Hindlimb muscle (tissue), 1 donor: Measurements from ENCODE around the gene STARD13. TPM values are rescaled to one million over a fixed set of nuclear protein-coding genes. Genes with fewer than 3 reads are reported as not detected.

Experiments used
- DNase-seq: peaks from one replicate; pipeline ENCODE4 v3.0.0-alpha.2; 2013
- polyA plus RNA-seq: library from polyadenylated mRNA; unstranded; fragments of 120-200 nt; gene quantifications from one replicate; pipeline ENCODE4 v1.2.1, GENCODE V29; 2013; ENCODE audit not compliant: insufficient read length

The STARD13 gene
- polyA plus RNA-seq, 1 donor = 22.7 TPM

DNA sequence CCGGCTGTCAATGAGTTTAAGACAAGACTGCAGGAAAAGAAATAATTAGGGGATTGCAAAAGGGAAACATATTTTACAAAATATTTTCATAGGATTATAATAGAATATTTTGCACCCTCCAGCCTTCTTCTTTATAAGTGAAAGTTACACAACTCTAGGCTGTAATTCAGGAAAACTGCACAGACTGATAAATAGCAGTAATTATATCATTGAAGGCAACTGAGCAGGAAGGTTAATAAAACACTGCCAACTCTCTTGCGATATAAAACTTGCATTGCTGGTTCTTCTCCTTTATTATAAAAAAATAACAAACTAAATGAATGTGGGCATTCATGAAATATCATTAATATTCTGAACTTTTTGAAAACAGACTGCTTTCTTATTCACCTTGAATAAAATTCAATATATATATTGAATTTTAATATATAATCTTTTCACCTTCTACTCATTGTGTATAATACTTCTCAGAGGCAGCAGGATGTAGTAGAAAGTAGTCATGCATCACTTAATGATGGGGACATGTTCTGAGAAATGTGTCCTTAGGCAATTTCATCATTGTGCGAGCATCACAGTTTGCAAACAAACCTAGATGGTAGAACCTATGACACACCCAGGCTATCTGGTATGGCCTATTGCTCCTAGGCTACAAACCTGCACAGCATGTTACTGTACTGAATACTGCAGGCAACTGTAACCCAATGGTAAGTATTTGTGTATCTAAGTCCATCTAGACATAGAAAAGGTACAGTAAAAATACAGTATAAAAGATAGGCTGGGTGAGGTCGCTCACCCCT is 24.9 kb upstream of the STARD13 start:
- no peak for DNase-seq

- DNase-seq = no peak
These were observed 23.3 kb upstream of the STARD13 start for GRCh38 chr13:33308863-33309262.

DNA sequence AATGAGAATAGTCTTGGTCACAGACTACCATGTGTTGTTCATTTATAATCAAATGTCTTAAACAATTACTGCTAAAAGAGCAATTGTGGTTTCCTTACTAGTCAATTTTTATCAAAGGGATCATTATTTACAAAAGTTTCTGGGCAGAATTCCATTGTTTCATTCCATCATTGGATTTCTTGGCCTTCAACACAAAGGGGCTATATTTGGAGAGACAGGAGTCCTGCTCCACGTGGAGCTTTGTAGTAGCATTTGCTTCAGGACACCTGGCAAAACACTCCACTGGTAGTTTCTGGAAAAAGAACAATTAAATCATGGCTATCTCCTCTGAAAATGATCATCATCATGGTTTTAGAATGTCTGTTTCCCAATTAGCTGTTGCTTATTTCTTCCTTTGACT is 22.3 kb upstream of the STARD13 start:
- no peak for DNase-seq

DNA sequence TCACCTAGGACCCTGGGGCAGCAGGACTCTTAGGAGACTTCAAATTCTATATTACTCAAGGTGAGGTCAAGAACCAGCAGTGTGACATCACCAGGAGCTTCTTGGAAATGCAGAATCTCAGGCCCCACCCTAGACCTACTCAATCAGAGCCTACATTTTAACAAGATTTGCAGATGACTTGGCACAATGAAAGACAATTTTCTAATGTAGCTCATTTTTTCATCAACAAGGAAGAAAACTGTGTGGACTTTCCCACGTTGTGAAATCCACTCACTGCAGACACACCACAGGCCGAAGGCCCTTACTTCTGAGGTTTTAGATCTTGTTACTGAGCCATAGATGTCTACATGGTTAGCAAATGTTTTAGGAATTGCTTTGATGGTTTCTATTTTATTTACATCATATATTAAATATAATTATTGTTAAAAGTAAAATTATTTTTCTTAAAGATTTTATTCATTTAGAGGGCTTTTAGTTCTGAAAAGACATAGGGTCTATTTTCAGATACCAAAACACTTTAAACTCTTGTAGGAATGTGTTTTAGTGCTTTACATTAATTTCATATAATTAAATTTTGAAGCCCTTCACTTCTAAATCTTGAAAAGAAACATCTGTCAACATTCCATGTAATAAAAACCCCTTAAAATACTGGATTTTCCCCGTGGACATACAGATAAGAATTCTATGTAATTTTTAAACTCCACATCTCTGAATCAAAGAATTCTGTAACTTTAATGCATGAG is 18.5 kb upstream of the STARD13 start:
- DNase-seq = no peak

DNA sequence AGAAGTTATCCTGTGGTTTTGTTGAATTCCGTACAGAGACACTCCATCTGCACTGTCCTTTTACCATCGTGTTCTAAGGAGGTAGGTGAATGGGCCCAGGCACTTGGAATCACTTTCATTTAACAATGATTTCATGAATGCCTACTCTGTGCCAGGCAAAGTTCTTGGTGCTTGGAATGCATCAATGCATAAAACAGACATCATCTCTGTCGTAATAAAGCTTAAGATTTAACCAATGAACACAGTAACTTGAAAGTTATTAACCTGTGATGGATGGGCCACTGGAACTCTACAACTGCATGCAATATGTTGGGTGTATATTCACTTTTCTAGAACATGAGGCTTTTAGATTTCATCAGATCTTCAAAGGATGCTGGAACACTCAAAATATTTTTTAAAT is 14.1 kb upstream of the STARD13 start:
- DNase-seq = no peak

- no peak for DNase-seq
These were observed 11.4 kb upstream of the STARD13 start for GRCh38 chr13:33296793-33297425.

- DNase-seq = no peak
These were observed 7.2 kb upstream of the STARD13 start for GRCh38 chr13:33292712-33293111.

GRCh38 chr13:33290421-33290965 is 4.9 kb upstream of the STARD13 start:
- DNase-seq = no peak

- no peak for DNase-seq
These were observed 4.4 kb upstream of the STARD13 start for GRCh38 chr13:33289966-33290365.

DNA sequence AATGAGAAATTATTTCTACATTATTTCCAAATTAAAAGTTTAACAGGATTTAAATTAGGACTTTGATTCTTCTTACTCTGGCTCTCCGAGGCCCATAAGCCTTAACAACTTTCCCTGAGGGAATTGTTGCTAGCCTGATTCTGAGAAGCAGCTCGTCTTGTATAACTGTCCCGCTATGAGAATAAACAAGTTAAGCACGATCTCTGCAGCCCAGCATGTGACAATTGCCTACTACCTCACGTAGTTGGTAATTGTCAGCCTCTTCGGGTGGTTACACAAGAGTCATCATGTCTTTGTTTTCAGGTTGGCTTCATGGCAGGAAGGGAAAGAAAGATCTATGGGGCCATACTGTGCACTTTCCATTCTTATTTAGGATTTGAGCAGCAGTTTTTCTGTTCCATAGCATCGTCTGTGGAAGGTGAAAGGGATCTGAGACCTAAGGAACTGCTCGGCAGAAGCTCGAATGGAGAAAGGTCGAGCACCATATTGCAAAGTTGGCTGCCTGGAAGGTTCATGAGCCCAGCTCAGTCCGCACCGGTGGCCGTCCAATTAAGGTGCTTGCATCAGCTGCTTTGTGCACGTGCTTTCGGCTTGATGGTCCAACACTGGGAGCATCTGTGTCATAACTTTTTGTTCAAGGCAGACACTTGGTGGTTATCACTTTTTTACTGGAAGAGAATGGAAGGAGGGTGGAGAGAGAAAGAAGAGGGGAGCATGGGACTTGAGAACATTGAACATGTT is 1.8 kb upstream of the STARD13 start:
- DNase-seq = no peak

GRCh38 chr13:33286128-33286527 is 573 bp upstream of the STARD13 start:
- DNase-seq = no peak

GRCh38 chr13:33284916-33285315 is 639 bp downstream of the STARD13 start:
- no peak for DNase-seq

DNA sequence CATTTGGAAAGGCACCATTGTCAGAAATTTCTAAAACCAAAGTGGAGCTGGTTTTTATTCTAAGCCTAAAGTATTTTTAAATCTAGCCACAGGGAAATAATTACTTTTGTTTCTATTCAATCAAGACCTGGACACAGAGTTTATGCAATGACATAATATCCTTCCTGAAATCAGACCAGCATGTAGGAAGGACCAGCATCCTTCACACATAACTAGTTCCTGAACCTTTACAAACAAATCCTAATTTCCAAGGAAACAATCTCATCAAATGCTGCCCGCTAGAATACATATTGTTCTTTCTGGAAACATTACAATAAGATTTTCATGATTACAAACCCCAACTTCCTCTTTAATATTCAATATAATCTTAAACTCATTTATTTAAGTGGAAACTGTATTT is 1.5 kb downstream of the STARD13 start:
- DNase-seq = no peak

GRCh38 chr13:33283195-33283911 is 2.2 kb downstream of the STARD13 start:
- no peak for DNase-seq

GRCh38 chr13:33281951-33282595 is 3.5 kb downstream of the STARD13 start:
- DNase-seq = no peak

GRCh38 chr13:33280923-33281322 is 4.6 kb downstream of the STARD13 start:
- no peak for DNase-seq

- DNase-seq = no peak
These were observed 5.2 kb downstream of the STARD13 start for GRCh38 chr13:33280279-33280905.

- no peak for DNase-seq
These were observed 5.9 kb downstream of the STARD13 start for GRCh38 chr13:33279414-33280278.

DNA sequence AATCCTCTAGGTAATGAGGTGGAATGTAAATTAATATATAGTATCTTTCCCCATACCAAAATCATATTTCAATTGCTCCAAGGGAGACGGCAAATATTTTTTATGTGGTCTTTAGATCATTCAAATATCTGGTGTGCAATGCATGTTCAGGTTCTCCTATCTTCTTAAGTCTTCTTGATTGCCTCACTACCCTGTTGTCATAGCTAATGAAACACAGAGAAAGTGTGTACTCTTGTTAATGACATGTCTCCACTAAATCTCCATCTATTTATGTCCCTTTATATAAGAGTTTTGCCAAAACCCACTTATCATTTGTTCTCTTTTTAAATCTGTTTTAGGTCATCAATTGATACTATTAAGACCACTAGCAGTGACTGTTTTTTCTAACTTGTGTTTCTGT is 6.6 kb downstream of the STARD13 start:
- no peak for DNase-seq

- DNase-seq = no peak
These were observed 7.6 kb downstream of the STARD13 start for GRCh38 chr13:33277946-33278345.
